ENCODE measurements around the gene EPB41L2.

GRCh38 chr6:130973521-130974277 lies 89.3 kb downstream of the EPB41L2 start:
- no peak for TF ChIP-seq EZH2phosphoT487 (IDR thresholded peaks at IDR 0.05)
- no peak for TF ChIP-seq CTCF (IDR thresholded peaks at IDR 0.05)
- TF ChIP-seq EZH2 (IDR thresholded peaks at IDR 0.05): no peak
